Activated CD4-positive, alpha-beta T cell treated with anti-CD3 and anti-CD28 coated beads, Interleukin-2, amount 50 U/mL, for 48 hours (primary cell): ENCODE measurements around the gene DROSHA.
"Not testable (repeated sequence)": the region's sequence is repeated elsewhere in the genome, so short reads cannot be mapped to it uniquely, and the experiment has no call there.

Experiments
- DNase-seq, 2 experiments: peaks; one replicate each; pipeline ENCODE4 v3.0.0-alpha.2; 2020

The DROSHA gene

GRCh38 chr5:31413030-31413812 is 118.7 kb downstream of the DROSHA start:
- DNase-seq = no peak

DNA sequence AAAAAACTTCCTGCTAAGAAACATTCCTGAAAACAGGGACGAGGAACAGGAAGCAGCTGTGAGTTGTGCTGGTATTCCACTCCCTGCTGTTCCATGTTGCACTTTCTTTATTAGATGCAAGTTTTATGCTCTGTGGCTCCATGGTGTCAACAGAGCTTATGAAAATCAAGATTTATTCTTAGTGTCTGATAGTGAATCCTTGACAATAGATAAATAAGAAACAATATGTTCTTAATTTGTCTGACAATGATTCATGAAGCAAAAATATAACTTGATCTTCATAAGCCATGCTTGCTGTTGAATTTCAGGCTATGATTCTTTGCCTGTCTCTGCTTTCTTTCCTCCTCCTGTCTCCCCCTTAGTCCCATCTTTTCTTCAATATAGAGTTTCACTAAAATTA is 119.6 kb downstream of the DROSHA start:
- no peak for DNase-seq

- no peak for DNase-seq
Observed at GRCh38 chr5:31410089-31410488, 121.8 kb downstream of the DROSHA start.

GRCh38 chr5:31408814-31409213 is 123.1 kb downstream of the DROSHA start:
- DNase-seq = no peak

DNA sequence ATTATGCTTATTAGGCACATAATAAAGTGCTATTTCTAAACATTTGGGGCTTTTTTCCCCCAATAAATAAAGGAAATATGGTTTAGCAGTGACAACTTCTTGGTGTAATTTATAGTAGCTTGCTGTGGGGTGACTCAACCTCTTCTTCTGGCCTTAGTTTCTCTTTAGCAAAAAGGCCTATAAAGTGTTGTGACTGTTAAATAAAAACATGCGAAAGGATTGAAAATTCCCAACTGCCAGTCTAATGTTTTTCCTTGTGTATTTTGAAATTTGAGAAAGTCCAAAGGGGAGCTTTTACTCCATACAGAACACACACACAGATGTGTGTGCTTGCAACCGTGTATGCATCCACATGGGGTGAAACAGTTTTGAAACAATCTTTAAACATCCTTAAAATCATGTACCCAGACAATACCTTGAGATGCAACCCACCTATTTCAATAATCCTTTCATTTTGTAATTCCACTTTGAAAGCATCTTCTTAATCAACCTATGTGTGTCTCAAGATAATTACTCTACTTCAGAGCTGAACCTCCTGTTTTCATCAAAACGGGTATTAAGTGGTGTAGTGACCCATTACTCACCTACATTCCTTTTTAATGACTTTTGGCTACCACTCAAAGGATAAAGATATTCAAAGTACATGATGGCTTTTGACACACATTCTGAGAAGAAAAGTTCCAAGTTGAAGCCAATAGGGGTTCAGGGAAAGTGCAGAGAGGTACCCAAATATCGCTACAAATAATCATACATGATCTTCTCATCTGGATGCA is 123.8 kb downstream of the DROSHA start:
- no peak for DNase-seq

DNA sequence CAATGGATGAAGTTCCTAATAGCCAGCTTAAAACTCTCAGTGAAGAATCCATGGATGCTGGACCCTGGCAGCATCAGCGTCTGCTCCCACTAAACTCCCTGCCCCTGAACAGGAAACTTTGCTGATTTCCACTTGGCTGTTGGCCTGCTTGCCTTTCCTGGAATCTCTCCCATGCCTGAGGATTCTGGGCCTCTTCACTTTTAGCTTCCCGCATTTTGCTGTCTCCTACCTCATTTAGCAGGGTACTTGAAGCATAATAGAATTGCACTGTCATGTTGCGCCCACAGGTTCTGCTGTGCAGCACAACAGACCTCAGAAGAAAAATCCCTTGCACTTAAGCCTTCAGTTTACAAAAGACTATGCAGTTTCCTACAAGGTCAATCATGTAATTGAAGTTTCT is 127.6 kb downstream of the DROSHA start:
- DNase-seq = no peak

- no peak for DNase-seq
Observed at GRCh38 chr5:31401691-31402090, 130.2 kb downstream of the DROSHA start.

- no peak for DNase-seq
Observed at GRCh38 chr5:31397926-31398557, 133.9 kb downstream of the DROSHA start.

DNA sequence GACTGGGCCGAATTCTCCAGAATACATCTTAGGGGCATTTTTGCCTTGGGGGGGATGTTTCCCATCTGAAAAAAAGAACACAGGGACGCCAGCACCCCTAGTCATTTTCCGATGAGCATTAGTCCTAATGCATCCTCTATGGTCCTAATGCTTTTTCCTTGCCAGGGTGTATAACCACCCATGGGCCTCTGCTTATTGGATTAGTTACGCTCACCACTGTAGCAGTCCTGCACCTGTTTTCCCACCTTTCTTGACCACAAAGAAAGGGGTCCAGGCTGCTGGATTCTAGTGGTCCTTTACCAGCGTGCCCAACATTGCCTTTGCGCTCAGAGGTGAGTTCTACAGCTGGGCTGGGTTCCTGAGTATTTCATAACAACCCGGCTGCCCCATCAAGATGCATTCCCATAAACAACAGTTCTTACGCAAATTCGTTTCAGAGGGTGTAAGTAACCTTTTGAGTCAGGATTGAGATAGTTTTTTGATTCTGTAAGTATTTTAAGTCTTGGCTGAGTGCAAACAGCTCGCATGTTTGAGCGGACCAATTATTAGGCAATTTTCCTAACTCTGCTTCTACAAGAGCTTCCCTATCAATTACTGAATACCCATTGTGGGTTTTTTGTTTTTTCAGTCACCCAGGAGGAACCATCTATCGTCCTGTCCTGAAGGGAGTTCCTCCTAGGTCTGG is 135.1 kb downstream of the DROSHA start:
- DNase-seq = no peak

- DNase-seq = not testable (repeated sequence)
Observed at GRCh38 chr5:31395450-31396045, 136.3 kb downstream of the DROSHA start.

DNA sequence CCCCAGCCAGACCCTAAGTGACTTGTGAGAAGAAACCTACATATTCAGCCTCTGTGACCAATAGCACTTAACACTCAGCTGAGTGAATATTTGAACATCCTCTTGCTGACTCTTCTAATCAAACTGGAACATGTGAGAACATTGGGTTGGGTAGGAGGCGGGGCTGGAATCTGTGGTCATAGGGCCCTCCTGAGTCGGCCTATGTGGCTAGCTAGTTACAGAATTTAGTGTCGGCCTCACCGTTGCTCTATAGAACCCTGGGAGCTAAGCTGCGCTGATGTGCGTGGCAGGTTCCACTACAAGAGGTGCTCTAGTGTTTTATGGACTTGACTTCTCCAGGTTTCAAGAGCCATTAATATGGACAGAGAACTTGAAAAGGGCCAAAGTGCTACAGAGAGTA is 138.8 kb downstream of the DROSHA start:
- DNase-seq = no peak

- no peak for DNase-seq
Observed at GRCh38 chr5:31392061-31392460, 139.8 kb downstream of the DROSHA start.

- no peak for DNase-seq
Observed at GRCh38 chr5:31390256-31390655, 141.6 kb downstream of the DROSHA start.

DNA sequence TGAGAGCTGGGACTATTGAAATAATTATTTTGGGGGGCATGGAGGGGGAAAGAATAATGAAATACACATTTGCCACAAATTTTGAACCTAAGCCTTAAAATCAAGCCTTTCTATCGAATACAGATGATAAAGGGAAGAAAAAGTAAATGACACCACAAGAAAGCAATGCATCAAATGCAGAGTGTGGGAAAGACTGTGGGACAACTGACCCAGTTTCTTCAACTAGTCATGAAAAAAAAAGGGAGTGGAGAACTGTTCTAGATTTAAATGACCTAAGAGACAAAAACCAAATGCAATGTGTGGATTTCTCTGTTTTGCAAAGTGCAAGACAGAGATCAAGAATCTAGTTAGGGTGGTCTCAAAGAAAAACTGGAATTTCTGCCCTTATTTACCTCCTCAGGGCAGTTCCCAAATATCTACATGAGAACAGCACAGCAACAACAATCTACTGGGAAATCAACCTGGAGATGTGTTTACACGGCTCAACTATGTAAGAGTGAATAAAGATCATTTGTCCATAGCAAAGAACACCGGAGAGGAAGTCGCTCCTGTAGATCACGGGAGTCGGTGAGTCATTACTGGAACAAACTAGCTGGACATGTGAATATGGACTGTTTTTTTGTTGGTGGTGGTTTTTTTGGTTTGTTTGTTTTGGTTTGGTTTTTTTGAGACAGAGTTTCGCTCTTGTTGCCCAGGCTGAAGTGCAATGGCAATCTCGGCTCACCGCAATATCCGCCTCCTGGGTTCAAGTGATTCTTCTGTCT is 145.9 kb downstream of the DROSHA start:
- DNase-seq = no peak

GRCh38 chr5:31383734-31384133 is 148.2 kb downstream of the DROSHA start:
- DNase-seq = no peak

- no peak for DNase-seq
Observed at GRCh38 chr5:31382051-31382878, 149.6 kb downstream of the DROSHA start.

- DNase-seq = no peak
Observed at GRCh38 chr5:31381299-31381698, 150.6 kb downstream of the DROSHA start.

DNA sequence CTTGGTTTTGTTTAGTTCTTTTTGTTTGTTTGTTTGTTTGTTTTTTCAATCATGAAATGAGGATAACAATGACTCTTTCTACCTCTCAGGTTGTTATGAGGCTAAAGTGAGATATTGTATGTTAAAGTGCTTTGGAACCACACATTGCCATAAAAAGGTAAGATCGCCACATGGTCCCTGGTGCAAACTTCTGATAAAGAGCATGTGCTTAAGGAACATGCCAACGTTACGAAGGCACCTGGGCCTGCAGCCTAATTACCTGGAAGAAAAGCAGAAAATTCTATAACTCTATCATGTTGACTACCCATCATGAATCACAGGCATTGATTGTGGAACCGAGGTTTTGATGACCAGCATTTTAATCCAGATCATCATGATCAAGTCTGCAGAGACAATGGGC is 151.8 kb downstream of the DROSHA start:
- no peak for DNase-seq

DNA sequence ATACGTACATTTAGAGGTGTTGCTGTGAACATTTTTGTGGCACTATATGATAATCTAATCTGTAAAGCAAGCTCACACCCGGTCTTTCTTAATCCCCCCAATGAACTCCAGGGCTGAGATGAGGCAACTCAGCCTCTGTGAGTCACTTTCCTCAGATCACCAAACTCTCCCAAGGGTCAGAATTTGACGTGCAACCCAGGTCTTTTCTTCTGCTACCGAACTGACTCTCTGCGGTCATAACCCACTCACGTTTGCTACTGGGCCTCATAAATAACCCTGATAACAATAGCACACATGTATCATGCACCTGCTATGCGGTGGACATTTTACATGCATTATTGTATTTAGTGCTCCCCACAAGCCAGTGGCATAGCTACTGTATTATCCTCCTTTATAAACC is 153.1 kb downstream of the DROSHA start:
- no peak for DNase-seq

GRCh38 chr5:31378136-31378535 is 153.8 kb downstream of the DROSHA start:
- DNase-seq = no peak
